Prostate gland (tissue), 2 donors: ENCODE data around the gene LEPR.

Experiments used
- CTCF ChIP-seq, 4 experiments: fragments of 200-600 bp in 2 of 4; fragments of 450-650 bp in 2 of 4; sonication (generic) in 2 of 4; IDR thresholded peaks; 1 replicate in 3 of 4; 2 replicates in 1 of 4; pipeline ENCODE4 v1.5.1; 2016 to 2019; ENCODE audit warnings: antibody characterized with exemption in 4 of 4, mild to moderate bottlenecking in 2 of 4, moderate library complexity in 2 of 4
- POLR2A ChIP-seq: fragments of 450-650 bp; IDR thresholded peaks from one replicate; pipeline ENCODE4 v1.6.1; 2016; ENCODE audit warnings: antibody characterized with exemption, mild to moderate bottlenecking
- POLR2AphosphoS5 ChIP-seq: sonication (generic); formaldehyde crosslinking; IDR thresholded peaks from one replicate; pipeline ENCODE4 v1.6.1; 2017; ENCODE audit warnings: antibody characterized with exemption

DNA sequence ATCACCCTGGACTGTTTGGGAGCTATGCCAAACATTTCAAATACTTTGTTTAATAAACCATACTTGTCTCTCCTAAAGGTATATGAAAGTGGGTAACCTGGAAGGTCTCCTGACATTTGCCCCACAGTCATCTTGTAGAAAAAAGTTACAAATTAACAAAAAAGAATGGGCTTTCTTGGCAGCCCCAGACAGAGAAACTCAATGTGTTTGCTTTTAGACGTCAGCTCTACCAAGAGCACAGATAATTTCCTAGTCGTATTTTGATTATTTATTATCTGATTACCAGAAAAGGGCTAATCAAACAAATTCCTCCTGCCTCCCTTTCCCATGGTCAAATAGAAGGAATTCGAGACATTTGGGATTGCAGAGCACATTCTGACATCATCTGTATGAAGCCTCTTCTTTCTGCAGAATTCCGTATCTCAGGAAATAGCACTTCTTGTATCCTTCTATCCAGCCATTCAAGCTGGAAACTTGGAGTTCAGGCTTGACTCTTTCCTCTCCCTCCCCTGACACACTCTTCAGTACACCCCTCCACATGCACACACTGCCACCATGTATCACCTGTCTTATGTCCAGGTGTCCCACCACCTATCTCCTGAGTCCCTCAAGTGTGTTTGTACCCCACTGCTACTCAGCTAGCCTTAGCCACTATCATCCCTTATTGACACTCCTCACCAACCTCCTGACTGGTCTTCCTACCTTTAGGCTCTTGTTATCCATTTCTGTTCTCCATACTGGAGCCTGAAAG is 42.8 kb upstream of the LEPR start:
- TF ChIP-seq POLR2A (no peak), CTCF (IDR thresholded peaks at IDR 0.05) (no peak), POLR2AphosphoS5 (no peak)
